ENCODE data around the gene TMCC1. TPM values are rescaled to one million over a fixed set of nuclear protein-coding genes. Genes with fewer than 3 reads are reported as not detected.

The TMCC1 gene
- total RNA-seq, 2 experiments from 2014 or later = 33.3 to 33.8 TPM

DNA sequence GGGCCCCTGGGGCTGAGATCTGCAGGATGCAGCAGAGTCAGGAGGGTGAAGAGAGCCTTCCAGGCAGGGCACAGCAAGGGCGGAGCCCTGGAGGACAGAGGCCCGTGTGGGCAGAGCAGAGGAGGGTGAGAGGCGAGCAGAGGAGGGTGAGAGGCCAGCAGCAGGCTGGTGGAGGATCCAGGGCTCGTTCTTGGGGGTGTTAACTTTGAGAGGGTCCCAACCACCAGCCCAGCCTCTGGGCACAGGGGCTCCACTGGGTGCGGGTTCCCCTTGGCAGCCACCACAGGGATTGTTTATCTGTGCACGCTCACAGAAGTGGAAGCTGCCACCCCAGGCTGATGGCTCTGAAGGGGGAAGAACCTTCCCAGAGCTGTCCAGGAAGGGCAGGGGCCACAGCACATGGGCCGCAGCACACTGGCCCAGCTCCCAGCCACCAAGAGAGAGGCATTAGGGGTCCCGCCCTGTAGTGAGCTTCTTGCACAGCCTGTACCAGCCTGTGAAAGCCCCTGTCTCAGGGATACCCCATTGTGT lies 277.7 kb downstream of the TMCC1 start:
- H3K36me3 ChIP-seq (ENCODE audit: insufficient read depth, low read length) = no peaks in the 10 kb centered on the region
- H3K27me3 Mint-ChIP-seq = no peaks in the 10 kb centered on the region
- no peaks in the 10 kb centered on the region for H3K9me3 ChIP-seq (ENCODE audit: control insufficient read depth in 1 of 2, insufficient read depth in 1 of 2, low read length in 2 of 2)
- no peaks in the 10 kb centered on the region for H3K9me3 Mint-ChIP-seq
- H3K36me3 Mint-ChIP-seq (ENCODE audit: low read depth) = no peaks in the 10 kb centered on the region
- H3K4me3 ChIP-seq (ENCODE audit: low read length) = no peak overlapping the region
- H3K27ac ChIP-seq (ENCODE audit: low read depth in 1 of 2, low read length in 2 of 2) = no peak overlapping the region
- peaks cover 15% of the 10 kb centered on the region for H3K4me1 ChIP-seq (ENCODE audit: insufficient read depth, low read length)
- peaks cover 0 to 2% of the 10 kb centered on the region in 2 experiments for H3K27me3 ChIP-seq (ENCODE audit: control insufficient read depth in 1 of 2, insufficient read depth in 2 of 2, low read length in 2 of 2)
- H3K4me1 Mint-ChIP-seq (ENCODE audit: low read depth) = no peaks in the 10 kb centered on the region
- POLR2A ChIA-PET = no interaction called here
- H3K27ac Mint-ChIP-seq = no peak overlapping the region
- TF ChIP-seq, protein P1, sequence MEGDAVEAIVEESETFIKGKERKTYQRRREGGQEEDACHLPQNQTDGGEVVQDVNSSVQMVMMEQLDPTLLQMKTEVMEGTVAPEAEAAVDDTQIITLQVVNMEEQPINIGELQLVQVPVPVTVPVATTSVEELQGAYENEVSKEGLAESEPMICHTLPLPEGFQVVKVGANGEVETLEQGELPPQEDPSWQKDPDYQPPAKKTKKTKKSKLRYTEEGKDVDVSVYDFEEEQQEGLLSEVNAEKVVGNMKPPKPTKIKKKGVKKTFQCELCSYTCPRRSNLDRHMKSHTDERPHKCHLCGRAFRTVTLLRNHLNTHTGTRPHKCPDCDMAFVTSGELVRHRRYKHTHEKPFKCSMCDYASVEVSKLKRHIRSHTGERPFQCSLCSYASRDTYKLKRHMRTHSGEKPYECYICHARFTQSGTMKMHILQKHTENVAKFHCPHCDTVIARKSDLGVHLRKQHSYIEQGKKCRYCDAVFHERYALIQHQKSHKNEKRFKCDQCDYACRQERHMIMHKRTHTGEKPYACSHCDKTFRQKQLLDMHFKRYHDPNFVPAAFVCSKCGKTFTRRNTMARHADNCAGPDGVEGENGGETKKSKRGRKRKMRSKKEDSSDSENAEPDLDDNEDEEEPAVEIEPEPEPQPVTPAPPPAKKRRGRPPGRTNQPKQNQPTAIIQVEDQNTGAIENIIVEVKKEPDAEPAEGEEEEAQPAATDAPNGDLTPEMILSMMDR (IDR thresholded peaks at IDR 0.05) = no peak
- CTCF ChIA-PET = no interaction called here
- ATAC-seq (ENCODE audit: poor library complexity) (no peak), DNase-seq (peak in 1 of 14 experiments; percentile 2)
- no peak overlapping the region for H3K4me3 Mint-ChIP-seq
- intact Hi-C loops (cut with DNase I, micrococcal nuclease) = no loop called here

DNA sequence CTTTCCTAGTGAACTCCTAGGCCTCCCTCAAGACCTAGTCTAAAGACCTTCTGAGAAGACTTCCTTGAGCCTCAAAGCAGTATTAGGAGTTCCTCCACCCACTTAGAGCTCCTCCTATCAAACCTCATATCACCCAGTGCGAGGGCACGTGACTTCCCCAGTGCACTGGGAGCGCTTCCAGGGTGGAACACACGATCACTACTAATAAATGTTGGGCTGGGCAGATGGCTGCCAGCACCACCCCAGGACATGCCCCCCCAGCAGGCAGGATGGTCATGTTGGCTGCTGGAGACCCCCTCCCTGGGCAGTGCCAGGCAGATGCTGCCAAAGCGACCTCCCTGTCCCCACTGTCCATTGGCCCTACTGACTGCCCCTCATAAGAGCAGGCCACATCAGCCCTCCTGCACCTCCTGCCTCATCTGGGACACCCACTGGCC lies 278.6 kb downstream of the TMCC1 start:
- intact Hi-C loops (cut with DNase I, micrococcal nuclease) = no loop called here
- Histone ChIP-seq H3K9me3 (ENCODE audit: control insufficient read depth in 1 of 2, insufficient read depth in 1 of 2, low read length in 2 of 2) (no peaks in the 10 kb centered on the region), H3K27ac (ENCODE audit: low read depth in 1 of 2, low read length in 2 of 2) (no peak overlapping the region), H3K4me1 (ENCODE audit: insufficient read depth, low read length) (peaks cover 15% of the 10 kb centered on the region), H3K36me3 (ENCODE audit: insufficient read depth, low read length) (no peaks in the 10 kb centered on the region), H3K4me3 (ENCODE audit: low read length) (no peak overlapping the region), H3K27me3 (ENCODE audit: control insufficient read depth in 1 of 2, insufficient read depth in 2 of 2, low read length in 2 of 2) (peaks cover 0 to 2% of the 10 kb centered on the region in 2 experiments)
- CTCF ChIA-PET = no interaction called here
- Mint-ChIP-seq H3K27ac (no peak overlapping the region), H3K36me3 (ENCODE audit: low read depth) (no peaks in the 10 kb centered on the region), H3K4me1 (ENCODE audit: low read depth) (no peaks in the 10 kb centered on the region), H3K4me3 (no peak overlapping the region), H3K27me3 (no peaks in the 10 kb centered on the region), H3K9me3 (no peaks in the 10 kb centered on the region)
- TF ChIP-seq, protein P1 (IDR thresholded peaks at IDR 0.05) = no peak
- DNase-seq = peak in 2 of 14 experiments; percentile 3 to 30
- peak; percentile 32 for ATAC-seq (ENCODE audit: poor library complexity)
- POLR2A ChIA-PET = no interaction called here

DNA sequence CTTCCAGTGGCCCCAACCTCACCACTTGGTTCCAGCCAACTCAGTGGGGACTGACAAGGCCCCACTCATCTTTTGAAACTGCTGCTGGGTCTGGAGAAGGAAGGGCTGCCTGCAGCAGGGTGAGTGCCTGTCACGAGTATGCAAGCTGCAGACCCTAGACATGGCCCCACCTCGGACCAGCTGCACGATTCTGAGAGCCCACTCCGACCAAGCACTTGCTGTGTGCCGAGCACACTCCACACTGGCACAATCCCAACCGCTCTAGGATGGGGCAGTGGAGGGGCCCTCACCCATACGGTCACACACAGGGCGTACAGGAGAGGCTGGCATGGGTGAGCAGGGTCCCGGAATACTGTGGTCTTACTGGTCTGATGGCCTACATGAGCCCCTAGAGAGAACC lies 279.1 kb downstream of the TMCC1 start:
- H3K27me3 ChIP-seq (ENCODE audit: control insufficient read depth in 1 of 2, insufficient read depth in 2 of 2, low read length in 2 of 2) = peaks cover 0 to 2% of the 10 kb centered on the region in 2 experiments
- Mint-ChIP-seq H3K36me3 (ENCODE audit: low read depth) (no peaks in the 10 kb centered on the region), H3K4me1 (ENCODE audit: low read depth) (peaks cover 3% of the 10 kb centered on the region), H3K9me3 (no peaks in the 10 kb centered on the region), H3K27me3 (no peaks in the 10 kb centered on the region), H3K27ac (no peak overlapping the region), H3K4me3 (no peak overlapping the region)
- no peak for ATAC-seq (ENCODE audit: poor library complexity)
- TF ChIP-seq, protein P1 (IDR thresholded peaks at IDR 0.05) = no peak
- CTCF ChIA-PET = no interaction called here
- POLR2A ChIA-PET = no interaction called here
- no peak overlapping the region for H3K27ac ChIP-seq (ENCODE audit: low read depth in 1 of 2, low read length in 2 of 2)
- H3K4me3 ChIP-seq (ENCODE audit: low read length) = no peak overlapping the region
- no peaks in the 10 kb centered on the region for H3K9me3 ChIP-seq (ENCODE audit: control insufficient read depth in 1 of 2, insufficient read depth in 1 of 2, low read length in 2 of 2)
- H3K36me3 ChIP-seq (ENCODE audit: insufficient read depth, low read length) = no peaks in the 10 kb centered on the region
- peaks cover 15% of the 10 kb centered on the region for H3K4me1 ChIP-seq (ENCODE audit: insufficient read depth, low read length)
- peak in 1 of 14 experiments; percentile 3 for DNase-seq
- intact Hi-C loops (cut with DNase I, micrococcal nuclease) = no loop called here
